Lung (tissue), 16 donors: Measurements from ENCODE around the gene SPHK2. TPM values are rescaled to one million over a fixed set of nuclear protein-coding genes. Genes with fewer than 3 reads are reported as not detected.

Experiments
- ATAC-seq: fragments of 200-7000 bp; cut with Tn5 transposase; one replicate; pipeline ENCODE4 v1.9.1; 2020; ENCODE audit warnings: moderate number of reproducible peaks; ENCODE audit not compliant: insufficient read depth, low FRiP score
- DNase-seq, 3 donors: peaks; one replicate each; pipeline ENCODE4 v3.0.0-alpha.2; 2013 to 2017
- H3K27ac ChIP-seq, 2 donors: one replicate each; pipeline ENCODE4 v1.5.1; 2013; ENCODE audit warnings: mild to moderate bottlenecking in 2 of 2, moderate library complexity in 2 of 2, control low read depth in 1 of 2, inconsistent platforms in 1 of 2, low read depth in 1 of 2, low read length in 1 of 2
- H3K27me3 ChIP-seq, 3 donors: one replicate each; pipeline ENCODE4 v1.5.1; 2013; ENCODE audit warnings: low read length in 2 of 3; ENCODE audit not compliant: control insufficient read depth in 3 of 3, insufficient read depth in 3 of 3
- H3K36me3 ChIP-seq, 4 donors: one replicate each; pipeline ENCODE4 v1.5.1; 2013; ENCODE audit warnings: low read length in 4 of 4, mild to moderate bottlenecking in 1 of 4, moderate library complexity in 1 of 4; ENCODE audit not compliant: control insufficient read depth in 4 of 4, insufficient read depth in 4 of 4
- H3K4me1 ChIP-seq, 5 donors: one replicate each; pipeline ENCODE4 v1.5.1; 2013; ENCODE audit warnings: low read length in 5 of 5, mild to moderate bottlenecking in 2 of 5, moderate library complexity in 1 of 5; ENCODE audit not compliant: control insufficient read depth in 5 of 5, insufficient read depth in 5 of 5
- H3K4me3 ChIP-seq: one replicate; pipeline ENCODE4 v1.5.1; 2013; ENCODE audit warnings: mild to moderate bottlenecking, control low read depth, moderate library complexity
- H3K9ac ChIP-seq, 2 donors: one replicate each; pipeline ENCODE4 v1.5.1; 2013; ENCODE audit warnings: low read length in 2 of 2, control low read depth in 1 of 2; ENCODE audit not compliant: insufficient read depth in 1 of 2
- H3K9me3 ChIP-seq, 4 donors: one replicate each; pipeline ENCODE4 v1.5.1; 2013; ENCODE audit warnings: low read length in 3 of 4, mild to moderate bottlenecking in 1 of 4, moderate library complexity in 1 of 4; ENCODE audit not compliant: control insufficient read depth in 4 of 4, insufficient read depth in 3 of 4
- CTCF ChIP-seq: IDR thresholded peaks from 2 replicates; pipeline ENCODE4 v1.5.1; 2012; ENCODE audit warnings: mild to moderate bottlenecking; ENCODE audit errors: control extremely low read depth, extremely low read depth
- WGBS, 2 donors: extraction: QIAGEN DNeasy Blood & Tissue Kit; methylation state at CpG; one replicate each; pipeline ENCODE4 v1.1.7; 2013; 5-methylcytosine and 5-hydroxymethylcytosine counted together
- long read RNA-seq, 5 donors: transcript quantifications; one replicate each; lab custom pipeline, GENCODE V29; 2026
- polyA plus RNA-seq, 2 donors: library from polyadenylated mRNA; stranded (reverse); fragments of 200-250 nt; gene quantifications; one replicate each; pipeline ENCODE4 v1.2.1, GENCODE V29; 2013
- total RNA-seq, 2 donors: library from RNA; depleted of rRNA in 1 of 2; stranded (reverse); fragments of >200 nt in 1 of 2; gene quantifications; one replicate each; pipeline ENCODE4 v1.2.1, GENCODE V29; 2014 to 2021
- donor health status: control.
- donor health status: control.
- donor health status: Bipolar disorder and iron deficiency.
- donor health status: healthy.
- donor health status: DM: yes; HTN: yes; CAD: no.

Gene SPHK2
- total RNA-seq (10 to 100 TPM; 10.3 to 35.3 TPM), polyA plus RNA-seq (10 to 100 TPM; 18.3 to 19.8 TPM)
- long read RNA-seq, donor 1, partial matches to known transcripts, result 0 of 2 reads
- long read RNA-seq, donor 1, other reads (novel, unspliced or antisense), result 0 of 2 reads
- long read RNA-seq, donor 2, partial matches to known transcripts, result 8 of 9 reads
- long read RNA-seq, donor 2, other reads (novel, unspliced or antisense), result 0 of 9 reads
- long read RNA-seq, donor 3, result 0 reads
- long read RNA-seq, donor 4, result 0 reads
- long read RNA-seq, donor 5, transcript SPHK2-207 (1 exons, 1,786 nt), result major isoform, 9 of 10 reads
- long read RNA-seq, donor 5, partial matches to known transcripts, result 0 of 10 reads
- long read RNA-seq, donor 5, other reads (novel, unspliced or antisense), result 0 of 10 reads

GRCh38 chr19:48618916-48619691 lies at the start of gene SPHK2, which contains the start of gene RPL18:
Gene SPHK2 (plus strand): TSS chr19:48619506. CDS start chr19:48620515, 1,009 bp downstream.
Gene RPL18 (minus strand): TSS chr19:48619178. CDS start chr19:48619143, 35 bp downstream.
- 0 to 1% methylated on average over 69 of the region's 69 CpGs for WGBS, 2 donors
- Histone ChIP-seq H3K36me3 (peaks cover 13 to 38% (median 24%) of the 10 kb centered on the region in 4 donors), H3K4me1 (peaks cover 5 to 51% (median 19%) of the 10 kb centered on the region in 5 donors), H3K27me3 (no peaks in the 10 kb centered on the region), H3K9me3 (no peaks in the 10 kb centered on the region), H3K27ac (peak within 1 kb of the TSS; percentile 86 to 96), H3K4me3 (peak within 1 kb of the TSS; percentile 93), H3K9ac (peak within 1 kb of the TSS; percentile 97 to 99)
- ATAC-seq (peak; percentile 87), DNase-seq (peak; percentile 100)
- TF ChIP-seq CTCF, result no peak

- Histone ChIP-seq H3K36me3 (no peaks in the 10 kb centered on the region), H3K4me3 (no peak overlapping the region), H3K27me3 (no peaks in the 10 kb centered on the region), H3K9ac (no peak overlapping the region), H3K27ac (no peak overlapping the region), H3K4me1 (peaks cover 0 to 8% (median 0%) of the 10 kb centered on the region in 5 donors), H3K9me3 (no peaks in the 10 kb centered on the region)
- DNase-seq (peak in 1 of 3 donors; percentile 24), ATAC-seq (no peak)
- TF ChIP-seq CTCF, result no peak
- WGBS, 2 donors, result 54 to 60% methylated on average over 11 of the region's 11 CpGs
Measured at GRCh38 chr19:48569814-48570213, 49.5 kb upstream of the SPHK2 start.

GRCh38 chr19:48571378-48572162 lies 47.7 kb upstream of the SPHK2 start:
- H3K36me3 ChIP-seq, result no peaks in the 10 kb centered on the region
- TF ChIP-seq CTCF, result no peak
- no peak overlapping the region for H3K4me3 ChIP-seq
- H3K9me3 ChIP-seq, result no peaks in the 10 kb centered on the region
- WGBS, 2 donors, result 54 to 65% methylated on average over 5 of the region's 5 CpGs
- DNase-seq (peak; percentile 56 to 60 (median 59)), ATAC-seq (no peak)
- H3K9ac ChIP-seq, result no peak overlapping the region
- H3K4me1 ChIP-seq, result peaks cover 0 to 8% (median 0%) of the 10 kb centered on the region in 5 donors
- H3K27me3 ChIP-seq, result no peaks in the 10 kb centered on the region
- peak overlapping the region in 1 of 2 donors; percentile 9 for H3K27ac ChIP-seq
